HG03558 (cell line): ENCODE measurements around the gene CHDH.

ENCODE experiments used
- ATAC-seq: cut with Tn5 transposase; IDR thresholded peaks from one replicate; pipeline ENCODE4 v1.9.1; 2021; ENCODE audit warnings: moderate number of reproducible peaks; ENCODE audit not compliant: unreplicated experiment; ENCODE audit errors: extremely low read depth

The CHDH gene, protein sequence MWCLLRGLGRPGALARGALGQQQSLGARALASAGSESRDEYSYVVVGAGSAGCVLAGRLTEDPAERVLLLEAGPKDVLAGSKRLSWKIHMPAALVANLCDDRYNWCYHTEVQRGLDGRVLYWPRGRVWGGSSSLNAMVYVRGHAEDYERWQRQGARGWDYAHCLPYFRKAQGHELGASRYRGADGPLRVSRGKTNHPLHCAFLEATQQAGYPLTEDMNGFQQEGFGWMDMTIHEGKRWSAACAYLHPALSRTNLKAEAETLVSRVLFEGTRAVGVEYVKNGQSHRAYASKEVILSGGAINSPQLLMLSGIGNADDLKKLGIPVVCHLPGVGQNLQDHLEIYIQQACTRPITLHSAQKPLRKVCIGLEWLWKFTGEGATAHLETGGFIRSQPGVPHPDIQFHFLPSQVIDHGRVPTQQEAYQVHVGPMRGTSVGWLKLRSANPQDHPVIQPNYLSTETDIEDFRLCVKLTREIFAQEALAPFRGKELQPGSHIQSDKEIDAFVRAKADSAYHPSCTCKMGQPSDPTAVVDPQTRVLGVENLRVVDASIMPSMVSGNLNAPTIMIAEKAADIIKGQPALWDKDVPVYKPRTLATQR

DNA sequence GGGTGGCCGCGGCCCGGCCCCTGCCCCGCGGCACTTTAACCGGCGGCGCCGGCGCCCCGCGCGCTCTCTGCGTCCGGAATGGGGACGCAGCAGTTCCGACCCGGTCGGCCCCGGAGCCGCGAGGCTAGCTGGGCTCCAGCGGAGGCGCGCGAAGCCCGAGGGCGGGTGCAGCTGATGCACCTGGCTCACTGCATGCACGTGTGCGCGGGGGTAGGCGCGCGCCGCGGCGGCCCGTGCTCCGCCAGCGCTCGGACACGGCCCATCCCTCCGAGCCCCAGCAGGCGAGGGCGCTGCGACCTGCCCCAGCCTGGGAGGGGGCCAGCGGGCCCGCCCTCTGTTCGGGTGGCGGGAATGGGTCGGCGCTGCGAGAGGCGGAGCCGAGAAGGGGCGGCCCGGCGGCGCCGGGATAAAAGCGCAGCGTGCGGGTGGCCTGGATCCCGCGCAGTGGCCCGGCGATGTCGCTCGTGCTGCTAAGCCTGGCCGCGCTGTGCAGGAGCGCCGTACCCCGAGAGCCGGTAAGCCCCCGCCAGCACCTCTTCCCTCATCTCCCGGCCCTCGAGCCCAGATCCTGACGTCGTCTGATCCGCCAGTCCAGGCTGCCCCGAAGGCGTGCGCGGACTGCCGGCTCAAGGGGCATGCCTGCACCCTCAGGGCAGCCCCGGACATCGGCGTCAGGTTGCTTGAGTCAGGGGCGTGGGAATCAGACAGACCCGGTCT lies at the start of gene CHDH, which contains the start of gene IL17RB:
Gene CHDH (minus strand): TSS at position 286 of the 717 bp plus-strand sequence. CDS start 22,411 bp downstream, outside the sequence.
Gene IL17RB (plus strand): TSS at position 435 of the 717 bp plus-strand sequence. CDS start 21 bp downstream, at position 456.
- ATAC-seq = peak; percentile 26

DNA sequence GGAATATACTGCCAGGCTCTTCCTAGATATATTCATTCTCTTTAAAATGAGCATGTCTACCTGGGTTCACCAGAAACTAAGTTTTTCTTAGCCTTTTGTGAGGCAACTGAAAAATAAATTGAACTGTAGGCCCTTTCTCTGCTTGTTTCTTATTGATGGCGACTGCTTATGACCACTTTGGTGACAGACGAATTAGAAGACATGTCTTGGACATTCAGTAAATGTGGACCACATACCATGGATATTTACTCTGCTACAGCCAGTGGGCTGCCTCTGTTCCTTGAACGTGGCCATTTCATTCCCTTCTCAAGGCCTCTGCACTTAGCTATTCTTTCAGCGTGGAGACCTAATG lies 46.0 kb upstream of the CHDH start:
- ATAC-seq = no peak

DNA sequence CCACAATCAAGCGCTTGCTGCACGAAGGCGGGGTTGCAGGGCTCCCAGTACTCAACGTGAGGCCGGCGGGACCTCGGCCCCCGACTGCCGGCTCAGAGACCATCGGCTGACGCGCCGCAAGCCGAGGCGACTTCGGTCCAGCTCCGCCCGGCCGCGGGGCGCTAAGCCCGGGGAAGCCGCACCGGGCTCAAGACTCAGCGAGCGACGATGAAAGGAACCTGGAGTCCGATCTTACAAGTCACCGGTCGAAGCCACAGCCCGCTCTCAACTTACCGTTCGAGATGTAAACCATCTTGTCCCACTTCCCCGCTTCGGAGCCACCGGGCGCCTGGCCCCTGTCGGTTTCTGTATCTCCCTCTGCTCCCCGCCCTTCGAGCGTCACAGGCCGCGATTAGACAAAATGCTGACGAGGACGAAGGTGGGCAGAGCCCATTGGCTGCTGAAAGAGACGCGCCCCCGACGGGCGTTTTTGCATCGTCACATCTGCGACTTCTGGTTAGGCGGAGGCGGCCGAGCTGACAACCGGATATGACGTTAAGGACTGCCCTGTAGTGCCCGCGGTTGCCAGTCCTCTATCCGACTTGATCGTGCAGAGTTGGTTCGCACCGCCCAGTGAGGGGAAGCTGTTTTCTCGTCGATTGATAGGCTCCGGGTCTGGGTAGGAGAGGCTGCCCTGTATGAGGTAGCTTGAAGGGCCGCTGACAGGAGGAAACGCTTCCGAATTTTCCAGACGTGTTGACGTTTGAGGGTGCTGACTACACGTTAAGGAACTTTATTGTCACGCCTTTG lies 45.5 kb upstream of the CHDH start, which contains the start of gene SELENOK:
Gene SELENOK (minus strand): TSS at position 363 of the 789 bp plus-strand sequence.
- ATAC-seq = peak; percentile 95

DNA sequence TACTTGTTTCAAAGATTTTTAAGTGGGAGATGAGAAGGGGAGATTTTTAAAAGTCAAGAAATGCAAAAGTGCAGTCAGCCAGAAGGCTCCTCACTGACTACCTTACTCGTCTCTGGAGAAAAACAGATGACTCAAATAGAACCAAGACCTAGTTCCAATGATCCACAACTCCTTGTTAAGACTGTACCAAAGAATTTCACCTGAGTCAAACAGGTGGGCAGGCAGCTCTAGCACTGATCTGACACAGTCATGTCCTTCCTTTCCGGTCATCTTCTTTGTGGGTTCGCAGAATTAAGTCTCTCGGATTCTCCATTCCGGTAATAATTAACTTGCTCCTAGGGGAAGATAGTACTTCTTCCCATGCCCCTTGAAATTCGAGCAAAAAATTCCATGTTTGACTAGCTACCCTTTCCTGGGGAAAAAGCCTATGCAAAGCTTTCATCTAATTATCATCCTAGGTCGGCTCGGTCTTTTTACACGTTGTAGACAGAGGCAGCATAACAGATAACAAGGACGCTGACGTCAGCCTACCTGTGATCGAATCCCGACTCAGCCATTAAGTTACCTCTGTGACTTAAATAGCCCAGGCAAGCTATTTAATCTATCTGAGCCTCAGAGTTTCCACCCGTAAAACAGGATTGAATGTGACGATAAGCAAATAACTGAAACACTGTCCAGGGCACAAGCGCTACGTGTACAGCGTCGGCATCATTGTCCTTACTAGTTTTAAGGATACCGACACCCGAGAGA lies 44.7 kb upstream of the CHDH start:
- ATAC-seq = no peak

DNA sequence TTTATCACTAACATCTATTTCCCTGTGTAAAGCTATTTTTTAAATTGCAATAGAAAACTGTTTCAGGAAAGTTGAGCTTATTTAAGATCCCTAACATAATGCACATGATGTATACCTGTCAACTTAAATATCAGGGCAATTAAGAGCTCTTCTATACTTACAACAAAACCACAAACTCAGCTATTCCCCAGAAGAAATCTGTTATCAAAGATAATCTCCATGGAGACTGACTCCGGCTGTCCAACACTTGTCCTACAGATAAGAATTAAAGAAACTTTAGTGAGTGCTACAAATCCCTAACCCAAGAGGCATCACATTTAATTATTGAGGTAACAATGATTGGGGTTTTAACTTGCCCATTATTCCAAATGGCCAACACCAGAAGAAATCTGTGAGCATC lies 42.0 kb upstream of the CHDH start:
- no peak for ATAC-seq

DNA sequence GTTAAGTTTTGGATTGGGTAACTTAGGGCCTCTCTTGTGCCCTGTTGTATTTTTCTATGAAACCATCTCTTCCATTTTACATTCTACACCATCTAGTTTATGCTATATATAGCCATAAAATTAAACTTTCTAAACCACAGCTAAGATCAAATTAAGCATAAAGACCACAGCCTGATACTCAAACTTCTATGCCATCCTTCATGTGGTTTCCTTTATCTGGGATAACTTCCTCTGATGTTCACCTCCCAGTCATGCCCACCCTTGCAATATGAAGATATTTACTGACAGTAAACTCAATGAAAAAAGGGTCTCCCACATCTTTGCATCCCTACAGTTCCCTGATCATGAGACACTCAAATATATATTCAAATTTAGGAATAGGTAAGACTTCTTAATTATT lies 41.2 kb upstream of the CHDH start:
- ATAC-seq = no peak

DNA sequence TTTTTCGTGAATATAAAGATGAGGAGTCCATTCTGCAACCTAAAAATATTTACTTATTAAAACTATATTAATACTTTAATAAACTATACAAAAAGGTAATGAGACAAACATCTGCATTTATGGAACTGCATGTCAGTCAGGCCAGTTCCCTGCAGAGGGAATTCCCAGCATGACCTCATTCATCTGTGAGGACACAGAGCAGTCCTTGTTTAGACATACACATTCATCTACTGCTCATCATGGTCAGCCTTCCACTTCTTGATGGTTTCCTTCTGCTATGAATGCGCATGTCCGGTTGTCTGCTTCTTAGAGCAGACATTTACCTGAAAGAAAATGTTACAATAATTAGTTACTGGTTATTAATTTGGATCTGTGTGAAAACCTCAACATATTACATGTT lies 39.0 kb upstream of the CHDH start:
- ATAC-seq = no peak

DNA sequence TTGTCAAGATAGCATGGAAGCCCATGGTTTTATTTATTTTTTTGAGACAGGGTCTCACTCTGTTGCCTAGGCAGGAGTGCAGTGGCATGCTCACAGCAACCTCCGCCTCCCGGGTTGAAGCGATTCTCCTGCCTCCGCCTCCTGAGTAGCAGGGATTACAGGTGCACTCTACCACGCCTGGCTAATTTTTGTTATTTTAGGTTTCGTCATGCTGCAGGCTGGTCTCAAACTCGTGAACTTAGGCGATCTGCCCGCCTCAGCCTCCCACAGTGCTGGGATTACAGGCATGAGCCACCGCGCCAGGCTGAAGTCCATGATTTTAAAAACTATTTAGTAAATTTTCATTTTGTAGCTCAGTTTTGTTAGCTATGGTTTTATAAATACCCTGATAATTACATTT lies 38.4 kb upstream of the CHDH start:
- no peak for ATAC-seq

DNA sequence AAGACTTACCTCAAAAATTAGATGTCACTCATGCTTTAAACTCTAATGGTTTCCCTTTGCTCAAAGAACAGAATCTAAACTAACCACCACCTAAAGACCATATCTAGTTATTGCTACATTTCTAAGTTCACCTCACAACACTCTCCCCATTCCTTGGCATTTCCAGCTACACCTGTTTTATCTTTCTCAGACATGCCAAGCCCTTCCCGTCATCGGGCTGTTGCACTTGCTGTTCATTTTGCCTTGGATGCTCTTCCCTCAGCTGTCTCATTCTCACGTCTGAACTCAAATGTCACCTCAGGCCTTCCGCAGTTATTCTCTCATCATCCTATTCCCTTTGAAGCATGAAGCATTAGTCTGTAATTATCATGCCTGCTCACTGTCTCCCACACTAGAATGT lies 36.8 kb upstream of the CHDH start:
- no peak for ATAC-seq

DNA sequence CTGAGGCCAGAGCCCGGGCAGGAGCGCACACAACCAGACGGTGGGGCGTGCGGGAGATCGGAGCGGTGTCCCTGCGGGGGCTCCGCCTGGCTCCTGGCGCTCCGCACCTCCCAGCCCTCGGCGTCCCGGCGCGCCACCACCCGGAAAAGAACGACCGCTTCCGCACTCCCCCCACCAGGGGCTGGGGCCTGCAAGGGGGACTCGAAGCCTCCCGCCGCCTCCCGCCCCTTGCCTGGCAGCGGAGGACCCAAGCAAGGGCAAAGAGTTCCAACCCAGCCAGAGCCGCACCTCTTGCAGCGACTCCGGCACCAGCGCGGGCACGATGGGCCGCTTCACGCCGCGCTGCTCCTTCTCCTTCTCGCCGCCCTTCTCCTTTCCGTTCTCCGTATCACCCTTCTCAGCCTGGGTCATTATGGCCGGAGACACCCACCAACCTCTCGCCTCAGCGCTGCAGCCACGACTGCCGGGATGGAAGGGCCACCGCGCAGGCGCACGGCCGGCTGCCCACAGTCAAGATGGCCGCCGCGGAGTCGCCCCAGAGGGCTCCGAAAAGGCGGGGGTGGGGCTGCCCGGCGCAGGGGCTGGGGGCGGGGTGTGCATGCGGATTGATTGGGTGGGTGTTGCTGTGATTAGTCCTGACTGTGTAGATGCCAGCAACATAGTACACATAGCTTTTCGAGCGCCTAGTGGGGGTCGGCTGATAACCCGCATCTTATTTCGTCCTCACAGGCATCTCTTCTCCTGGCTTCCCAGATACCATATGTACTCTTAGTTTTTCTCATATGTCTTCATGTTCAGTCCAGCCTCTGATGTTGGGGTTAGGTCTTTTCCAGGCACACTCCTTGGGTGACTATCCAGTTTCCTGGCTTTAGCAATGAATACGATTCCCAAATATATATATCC lies 35.7 kb upstream of the CHDH start, which contains the start of gene ACTR8:
Gene ACTR8 (minus strand): TSS at position 462 of the 903 bp plus-strand sequence. CDS start 51 bp downstream, at position 411.
- peak; percentile 29 for ATAC-seq

DNA sequence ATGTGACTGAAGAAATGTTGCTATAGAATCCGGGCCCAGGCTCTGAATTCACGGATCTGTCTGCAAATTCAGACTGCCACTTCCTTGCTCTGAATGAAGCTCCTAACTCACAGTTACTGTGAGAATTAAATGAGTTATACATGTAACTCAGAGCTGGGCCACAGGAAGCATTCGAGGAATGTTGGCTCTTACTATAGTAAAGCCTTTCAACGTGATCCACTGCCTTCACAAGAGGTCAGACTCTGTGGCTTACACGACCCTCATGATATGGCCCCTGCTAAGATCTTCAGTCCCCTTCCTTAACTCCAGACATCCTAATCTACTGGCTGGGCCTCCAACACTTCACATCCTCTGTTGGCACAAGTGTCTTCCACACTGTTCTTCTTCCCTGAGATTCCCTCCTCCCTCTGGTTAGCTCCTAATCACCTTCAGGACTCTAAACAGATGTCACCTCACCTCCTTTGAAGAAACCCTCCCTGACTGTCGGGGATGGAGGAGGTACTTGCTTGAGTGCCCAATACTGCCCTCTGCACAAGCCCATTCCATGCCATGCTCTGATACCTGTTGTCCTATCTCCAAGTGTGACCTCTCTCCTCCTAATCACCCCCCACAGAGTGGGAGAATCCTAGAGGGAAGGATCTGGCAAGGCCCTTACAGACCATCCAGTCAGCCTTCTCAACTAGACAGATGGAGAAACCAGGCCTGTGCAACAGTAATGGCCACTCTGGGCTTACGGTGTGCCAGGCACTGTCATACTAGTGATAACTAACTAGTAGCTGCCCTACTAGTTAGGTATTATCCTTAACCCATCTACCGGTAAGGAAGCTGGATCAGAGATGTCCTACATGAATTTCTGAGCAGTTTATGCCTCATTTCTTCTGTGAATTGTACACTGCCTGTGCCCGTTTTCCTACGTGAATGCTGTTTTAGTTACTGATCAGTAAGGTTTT lies 34.5 kb upstream of the CHDH start:
- ATAC-seq = no peak

DNA sequence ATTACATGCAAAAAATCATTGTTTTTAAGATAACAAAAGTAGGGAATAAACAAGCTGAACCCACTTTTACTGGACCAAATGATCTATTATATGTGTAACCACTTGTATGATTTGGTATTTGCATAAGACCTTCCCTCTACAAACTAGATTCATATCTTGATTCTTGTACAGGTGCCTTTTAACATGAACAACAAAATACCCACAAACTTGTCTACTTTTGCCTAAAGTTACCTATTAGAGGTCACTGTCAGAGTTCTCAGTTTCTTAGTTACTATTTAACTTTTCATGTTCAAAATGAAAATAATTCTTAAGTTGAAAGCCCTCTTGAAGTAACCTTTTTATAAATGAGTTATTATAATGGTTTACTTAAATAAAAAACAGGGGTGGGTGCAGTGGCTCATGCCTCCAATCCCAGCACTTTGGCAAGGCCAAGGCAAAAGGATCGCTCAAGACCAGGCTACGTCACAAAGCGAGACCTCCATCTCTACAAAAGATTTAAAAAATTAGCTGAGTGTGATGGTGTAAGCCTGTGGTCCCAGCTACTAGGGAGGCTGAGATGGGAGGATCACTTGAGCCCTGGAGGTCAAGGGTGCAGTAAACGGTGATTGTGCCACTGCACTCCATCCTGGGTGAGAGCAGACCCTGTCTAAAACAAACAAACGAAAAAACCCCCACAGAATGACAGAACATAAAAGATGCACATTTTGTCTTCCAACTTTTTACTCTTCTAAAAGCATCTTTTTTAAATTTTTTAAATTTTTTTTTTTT lies 19.7 kb upstream of the CHDH start:
- ATAC-seq = no peak

DNA sequence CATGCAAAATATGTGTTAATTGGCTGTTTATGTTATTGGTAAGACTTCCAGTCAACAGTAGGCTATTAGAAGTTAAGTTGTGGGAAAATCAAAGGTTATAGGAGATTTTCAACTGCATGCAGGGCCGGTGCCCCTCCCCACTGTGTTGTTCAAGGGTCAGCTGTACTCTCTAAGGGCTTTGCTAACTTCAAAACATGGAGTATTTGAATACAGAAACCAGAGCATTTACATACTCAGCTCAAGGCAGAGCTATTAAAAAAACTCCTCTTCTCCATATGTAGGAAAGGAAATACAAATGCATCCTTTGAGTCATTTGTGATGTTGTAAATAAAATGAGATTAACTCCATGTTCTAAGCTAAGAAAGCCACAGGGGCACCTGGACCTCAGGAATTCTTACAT lies 16.9 kb upstream of the CHDH start:
- ATAC-seq = no peak

DNA sequence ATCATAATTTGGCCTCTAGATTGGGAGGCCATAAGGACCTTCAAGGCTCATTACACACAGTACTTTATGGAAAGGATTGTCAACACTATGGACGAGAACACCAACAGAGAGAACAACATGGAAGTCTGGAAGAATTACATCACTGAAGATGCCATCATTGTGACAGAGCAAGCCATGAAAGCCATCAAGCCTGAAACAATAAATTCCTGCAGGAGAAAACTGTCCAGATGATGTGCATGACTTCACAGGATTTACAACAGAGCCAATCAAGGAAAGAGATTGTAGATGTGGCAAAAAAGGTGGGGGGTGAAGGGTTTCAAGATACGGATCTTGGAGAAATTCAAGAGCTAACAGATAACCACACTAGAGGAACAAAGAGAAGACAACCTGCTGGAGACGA lies 16.0 kb upstream of the CHDH start:
- no peak for ATAC-seq

DNA sequence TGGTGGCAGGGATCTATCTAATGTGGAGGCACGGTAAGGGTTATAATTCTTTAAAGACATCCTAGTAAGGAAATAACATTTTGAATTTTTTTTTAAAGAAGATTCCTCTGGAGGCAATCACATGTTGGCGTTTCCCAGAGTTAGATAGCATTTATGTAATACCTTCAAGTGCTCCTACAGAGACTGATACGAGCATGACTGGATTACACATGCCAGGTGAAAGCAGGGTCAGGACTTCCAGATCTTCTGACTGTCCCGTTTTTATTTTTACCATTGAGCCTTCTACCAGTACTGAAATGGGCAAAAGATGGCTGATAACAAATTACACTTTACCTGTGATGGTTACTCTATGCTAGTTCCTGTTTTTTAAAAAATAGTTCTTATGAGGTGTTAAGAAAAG lies 14.0 kb upstream of the CHDH start:
- no peak for ATAC-seq

DNA sequence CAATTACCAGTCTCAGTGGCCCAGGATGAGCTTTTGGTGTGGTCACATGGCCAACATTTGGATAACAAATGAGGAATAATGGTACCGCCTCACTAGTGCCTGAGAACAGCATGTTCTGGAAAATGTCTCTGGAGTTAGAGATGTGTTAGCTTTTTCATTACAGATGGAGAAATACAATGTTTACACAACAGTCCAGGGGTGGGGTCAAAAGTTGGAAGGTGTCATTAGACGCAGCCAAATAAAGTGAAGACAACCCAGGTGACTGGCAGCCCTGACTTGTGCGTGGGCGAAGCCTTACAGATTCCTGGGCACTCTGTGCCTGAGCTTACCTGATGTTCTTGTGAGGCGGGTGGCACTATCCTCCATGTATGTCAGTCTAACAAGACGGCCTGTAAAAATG lies 13.0 kb upstream of the CHDH start:
- ATAC-seq = no peak
